ENCODE measurements around the gene EPGN.

- TF ChIP-seq, protein P1, sequence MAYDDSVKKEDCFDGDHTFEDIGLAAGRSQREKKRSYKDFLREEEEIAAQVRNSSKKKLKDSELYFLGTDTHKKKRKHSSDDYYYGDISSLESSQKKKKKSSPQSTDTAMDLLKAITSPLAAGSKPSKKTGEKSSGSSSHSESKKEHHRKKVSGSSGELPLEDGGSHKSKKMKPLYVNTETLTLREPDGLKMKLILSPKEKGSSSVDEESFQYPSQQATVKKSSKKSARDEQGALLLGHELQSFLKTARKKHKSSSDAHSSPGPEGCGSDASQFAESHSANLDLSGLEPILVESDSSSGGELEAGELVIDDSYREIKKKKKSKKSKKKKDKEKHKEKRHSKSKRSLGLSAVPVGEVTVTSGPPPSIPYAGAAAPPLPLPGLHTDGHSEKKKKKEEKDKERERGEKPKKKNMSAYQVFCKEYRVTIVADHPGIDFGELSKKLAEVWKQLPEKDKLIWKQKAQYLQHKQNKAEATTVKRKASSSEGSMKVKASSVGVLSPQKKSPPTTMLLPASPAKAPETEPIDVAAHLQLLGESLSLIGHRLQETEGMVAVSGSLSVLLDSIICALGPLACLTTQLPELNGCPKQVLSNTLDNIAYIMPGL (CRISPR knock-in tag; IDR thresholded peaks at IDR 0.05; ENCODE audit: borderline replicate concordance), result no peak
- TF ChIP-seq KDM1A (IDR thresholded peaks at IDR 0.05; ENCODE audit: low read depth) (no peak), HES2 (IDR thresholded peaks at IDR 0.05) (no peak), ZSCAN20 (CRISPR knock-in tag; IDR thresholded peaks at IDR 0.05) (no peak), MAX (IDR thresholded peaks at IDR 0.05) (no peak), ZFP36 (IDR thresholded peaks at IDR 0.05; ENCODE audit: borderline replicate concordance, partially characterized antibody) (no peak), POLR2A (IDR thresholded peaks at IDR 0.05; ENCODE audit: low read length) (no peak)
- TF ChIP-seq, protein P2, sequence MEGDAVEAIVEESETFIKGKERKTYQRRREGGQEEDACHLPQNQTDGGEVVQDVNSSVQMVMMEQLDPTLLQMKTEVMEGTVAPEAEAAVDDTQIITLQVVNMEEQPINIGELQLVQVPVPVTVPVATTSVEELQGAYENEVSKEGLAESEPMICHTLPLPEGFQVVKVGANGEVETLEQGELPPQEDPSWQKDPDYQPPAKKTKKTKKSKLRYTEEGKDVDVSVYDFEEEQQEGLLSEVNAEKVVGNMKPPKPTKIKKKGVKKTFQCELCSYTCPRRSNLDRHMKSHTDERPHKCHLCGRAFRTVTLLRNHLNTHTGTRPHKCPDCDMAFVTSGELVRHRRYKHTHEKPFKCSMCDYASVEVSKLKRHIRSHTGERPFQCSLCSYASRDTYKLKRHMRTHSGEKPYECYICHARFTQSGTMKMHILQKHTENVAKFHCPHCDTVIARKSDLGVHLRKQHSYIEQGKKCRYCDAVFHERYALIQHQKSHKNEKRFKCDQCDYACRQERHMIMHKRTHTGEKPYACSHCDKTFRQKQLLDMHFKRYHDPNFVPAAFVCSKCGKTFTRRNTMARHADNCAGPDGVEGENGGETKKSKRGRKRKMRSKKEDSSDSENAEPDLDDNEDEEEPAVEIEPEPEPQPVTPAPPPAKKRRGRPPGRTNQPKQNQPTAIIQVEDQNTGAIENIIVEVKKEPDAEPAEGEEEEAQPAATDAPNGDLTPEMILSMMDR (IDR thresholded peaks at IDR 0.05), result no peak
These were observed 19.5 kb downstream of the EPGN start for GRCh38 chr4:74327762-74328161.
